ENCODE data around the gene FGD6.

Gene FGD6

DNA sequence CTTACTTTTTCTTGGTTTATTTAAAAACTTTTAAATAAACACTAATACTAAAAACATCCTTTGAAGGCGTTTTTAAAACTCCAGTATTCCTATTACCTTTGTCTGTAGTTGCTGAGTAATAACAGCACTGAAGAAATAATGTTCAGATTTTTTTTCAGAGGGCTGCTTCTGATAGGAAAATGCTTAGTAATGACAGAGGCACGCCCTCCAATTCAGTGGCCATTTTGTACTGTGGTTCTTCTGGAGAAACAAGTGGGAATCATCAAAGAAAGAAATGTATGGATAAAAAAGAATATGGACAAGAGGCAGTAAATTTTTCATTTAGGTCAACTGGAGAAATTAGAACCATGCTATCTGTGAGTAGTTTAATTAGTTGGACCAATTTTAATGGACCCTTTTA, 13.9 kb upstream of the FGD6 start:
- DNase-seq, result peak; percentile 72

- no peak for DNase-seq
Observed at GRCh38 chr12:95230313-95230712, 13.0 kb upstream of the FGD6 start.

GRCh38 chr12:95229636-95230035, 12.4 kb upstream of the FGD6 start:
- no peak for DNase-seq

DNA sequence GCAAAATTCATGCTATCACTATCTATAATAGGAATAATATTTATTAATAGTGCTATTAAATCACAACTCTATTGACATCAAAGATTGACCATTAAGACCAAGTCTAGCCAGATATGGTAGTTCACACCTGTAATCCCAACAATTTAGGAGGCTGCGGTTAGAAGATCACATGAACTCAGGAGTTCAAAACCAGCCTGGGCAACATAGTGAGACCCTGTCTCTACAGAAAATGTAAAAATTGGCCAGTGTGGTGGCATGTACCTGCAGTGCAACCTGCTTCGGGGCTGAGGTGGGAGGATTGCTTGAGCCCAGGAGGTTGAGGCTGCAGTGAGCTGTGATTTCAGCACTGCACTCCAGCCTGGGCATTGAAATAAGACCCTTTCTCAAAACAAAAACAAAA, 11.3 kb upstream of the FGD6 start:
- no peak for DNase-seq

GRCh38 chr12:95227818-95228356, 10.6 kb upstream of the FGD6 start:
- peak; percentile 68 for DNase-seq

DNA sequence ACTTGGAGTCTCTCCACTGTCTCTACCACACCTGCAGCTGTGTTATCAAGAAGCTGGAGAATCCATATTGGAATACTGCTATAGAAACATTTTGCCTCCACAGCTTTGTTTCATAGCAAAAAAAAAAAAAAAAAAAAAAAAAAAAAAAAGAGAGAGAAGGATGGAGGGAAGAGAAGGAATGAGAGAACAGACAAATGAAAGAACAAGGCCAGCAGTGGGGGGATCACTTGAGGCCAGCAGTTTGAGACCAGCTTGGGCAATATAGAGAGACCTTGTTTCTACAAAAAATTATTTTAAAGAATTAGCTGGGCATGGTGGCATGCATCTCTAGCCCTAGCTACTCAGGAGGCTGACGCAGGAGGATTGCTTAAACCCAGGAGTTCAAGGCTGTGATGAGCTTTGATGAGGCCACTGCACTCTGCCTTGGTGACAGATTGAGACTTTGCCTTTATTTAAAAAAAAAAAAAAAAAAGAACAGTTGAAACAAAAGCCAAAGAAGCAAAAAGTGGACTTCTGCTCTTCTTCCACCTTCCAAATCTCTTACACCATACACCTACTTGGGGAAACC, 8.5 kb upstream of the FGD6 start:
- no peak for DNase-seq

GRCh38 chr12:95224202-95225170, 7.2 kb upstream of the FGD6 start:
- DNase-seq, result peak; percentile 35

- no peak for DNase-seq
Observed at GRCh38 chr12:95220726-95221125, 3.5 kb upstream of the FGD6 start.

- DNase-seq, result no peak
Observed at GRCh38 chr12:95220190-95220589, 2.9 kb upstream of the FGD6 start.

GRCh38 chr12:95218150-95219133, 1.2 kb upstream of the FGD6 start:
- peak; percentile 83 for DNase-seq

- DNase-seq, result peak; percentile 48
Observed at GRCh38 chr12:95216711-95217376, 423 bp downstream of the FGD6 start.

DNA sequence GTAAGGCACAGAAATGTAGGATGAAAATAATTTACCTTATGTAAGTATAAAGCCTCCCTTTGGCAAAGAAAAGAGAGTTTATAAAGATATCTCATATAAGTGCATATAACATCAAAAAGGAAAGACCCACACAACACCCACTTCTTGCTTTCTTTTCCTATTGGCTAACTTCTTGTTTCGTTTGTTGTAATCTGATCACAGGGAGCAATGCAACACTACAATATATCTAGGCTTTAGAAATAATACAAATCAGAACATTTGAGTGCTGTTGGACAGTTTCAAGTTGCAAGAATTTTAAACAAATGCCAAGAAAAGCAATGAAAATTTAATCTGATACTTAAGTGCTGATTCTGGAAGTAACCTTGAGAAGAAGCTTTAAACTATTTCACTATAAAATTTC, 1.3 kb downstream of the FGD6 start:
- peak; percentile 64 for DNase-seq

GRCh38 chr12:95214466-95214865, 2.8 kb downstream of the FGD6 start:
- no peak for DNase-seq

DNA sequence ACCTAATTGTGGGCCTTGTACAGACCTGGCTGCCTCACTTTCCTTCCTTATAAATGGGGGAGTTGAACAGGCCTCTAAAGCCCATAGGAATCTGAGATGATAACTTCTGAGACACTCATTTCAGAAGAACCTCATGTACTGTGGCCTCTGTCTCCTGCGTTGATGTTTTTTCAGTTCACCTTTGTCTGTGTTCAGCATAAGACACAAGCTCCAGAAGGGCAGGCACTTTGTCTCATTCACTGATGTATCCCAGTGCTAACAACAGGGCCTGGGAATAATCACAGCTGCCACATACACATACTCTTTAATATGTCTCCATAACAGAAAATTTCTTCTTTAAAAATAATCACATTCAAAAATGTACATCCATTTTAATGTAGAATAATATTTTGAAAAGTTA, 3.3 kb downstream of the FGD6 start:
- DNase-seq, result no peak

DNA sequence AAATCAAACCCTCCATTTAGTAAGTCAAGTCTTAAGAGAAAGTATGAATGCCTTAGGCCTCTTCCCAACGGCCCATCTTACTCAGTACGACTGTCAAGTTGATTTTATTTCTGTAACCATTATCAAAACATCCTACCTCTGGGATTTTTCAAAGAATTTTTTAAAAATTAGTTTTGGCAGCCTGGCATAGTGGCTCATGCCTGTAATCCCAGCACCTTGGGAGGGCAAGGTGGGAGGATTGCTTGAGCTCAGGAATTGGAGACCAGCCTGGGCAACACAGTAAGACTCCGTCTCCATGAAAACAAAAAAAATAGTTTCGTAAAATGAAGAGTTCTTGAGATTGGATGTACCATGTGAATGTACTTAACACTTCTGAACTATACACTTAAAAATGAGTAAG, 4.1 kb downstream of the FGD6 start:
- DNase-seq, result no peak

DNA sequence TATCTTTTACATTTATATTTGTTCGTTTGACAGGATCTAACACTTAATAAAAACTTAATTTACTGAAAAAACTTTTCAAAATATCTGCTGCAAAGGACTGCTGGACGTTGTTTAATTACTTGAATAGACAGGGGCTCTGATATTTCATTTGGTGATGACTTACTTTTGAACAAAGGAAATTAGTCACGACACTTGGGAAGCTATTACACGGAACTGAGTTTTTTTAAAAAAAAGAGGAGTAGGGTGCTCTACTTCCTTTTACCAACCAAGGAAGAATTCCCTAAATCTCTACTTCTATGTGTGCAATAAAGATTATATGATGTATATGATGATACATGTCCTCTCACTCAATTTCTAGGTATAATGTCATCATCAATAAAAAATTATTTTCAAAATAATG, 4.7 kb downstream of the FGD6 start:
- DNase-seq, result no peak

GRCh38 chr12:95208678-95209077, 8.6 kb downstream of the FGD6 start:
- no peak for DNase-seq

DNA sequence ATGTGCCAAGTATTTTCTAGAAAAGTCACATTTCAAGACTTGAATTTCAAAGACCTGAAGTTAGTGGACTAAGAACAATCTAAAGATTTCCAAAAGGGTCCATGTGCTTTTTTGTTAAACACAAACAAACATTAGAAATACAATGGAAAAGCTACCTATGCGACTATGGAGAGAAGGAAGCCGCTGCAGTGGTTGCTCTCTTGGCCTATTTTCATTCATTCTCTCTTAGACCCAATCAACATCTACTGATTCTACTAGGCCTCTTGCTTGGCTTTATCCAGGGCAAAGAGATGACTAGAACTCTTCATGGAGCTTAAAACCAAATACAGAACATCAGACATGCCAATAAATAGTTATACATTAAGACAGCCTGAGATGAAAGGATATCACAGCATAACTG, 9.9 kb downstream of the FGD6 start:
- no peak for DNase-seq

DNA sequence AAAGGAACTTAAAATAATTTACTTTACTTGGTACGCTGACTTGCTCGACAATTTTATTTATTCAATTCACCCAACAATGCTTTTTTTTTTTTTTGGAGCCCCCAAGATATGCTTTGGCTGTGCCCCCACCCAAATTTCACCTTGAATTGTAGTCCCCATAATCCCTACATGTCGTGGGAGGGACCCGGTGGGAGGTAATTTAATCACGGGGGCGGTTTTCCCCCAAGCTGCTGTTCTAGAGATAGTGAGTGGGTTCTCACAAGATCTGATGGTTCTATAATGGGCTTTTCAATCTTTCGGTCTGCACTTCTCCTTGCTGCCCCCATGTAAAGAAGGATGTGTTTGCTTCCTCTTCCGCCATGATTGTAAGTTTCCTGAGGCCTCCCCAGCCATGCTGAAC, 10.4 kb downstream of the FGD6 start:
- no peak for DNase-seq

DNA sequence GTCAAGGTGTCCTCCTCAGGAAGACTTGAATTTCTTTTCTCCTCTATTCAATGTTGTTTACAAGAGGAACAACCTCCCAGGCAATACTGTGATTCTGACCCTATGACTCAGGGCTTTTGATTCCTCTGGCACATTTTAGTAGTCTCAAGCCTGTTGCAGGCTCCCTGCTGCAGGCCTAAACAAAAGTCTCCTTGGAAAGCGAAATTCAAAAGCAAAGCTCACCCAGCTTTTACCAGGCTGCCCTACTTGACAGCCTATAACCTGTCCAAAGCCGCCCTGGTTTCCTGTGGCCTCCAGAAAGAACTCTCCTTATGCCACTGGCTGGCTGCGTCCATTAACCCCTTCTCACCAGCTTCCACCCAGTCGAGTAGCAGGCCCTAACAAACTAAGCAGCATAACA, 11.6 kb downstream of the FGD6 start:
- peak; percentile 71 for DNase-seq

GRCh38 chr12:95205016-95205624, 12.1 kb downstream of the FGD6 start:
- DNase-seq, result peak; percentile 50

Measured in OCI-M1 (cell line).